ENCODE measurements around the gene GTF3C1.

GRCh38 chr16:27468941-27469531, 80.7 kb downstream of the GTF3C1 start:
- TF ChIP-seq, protein P1, sequence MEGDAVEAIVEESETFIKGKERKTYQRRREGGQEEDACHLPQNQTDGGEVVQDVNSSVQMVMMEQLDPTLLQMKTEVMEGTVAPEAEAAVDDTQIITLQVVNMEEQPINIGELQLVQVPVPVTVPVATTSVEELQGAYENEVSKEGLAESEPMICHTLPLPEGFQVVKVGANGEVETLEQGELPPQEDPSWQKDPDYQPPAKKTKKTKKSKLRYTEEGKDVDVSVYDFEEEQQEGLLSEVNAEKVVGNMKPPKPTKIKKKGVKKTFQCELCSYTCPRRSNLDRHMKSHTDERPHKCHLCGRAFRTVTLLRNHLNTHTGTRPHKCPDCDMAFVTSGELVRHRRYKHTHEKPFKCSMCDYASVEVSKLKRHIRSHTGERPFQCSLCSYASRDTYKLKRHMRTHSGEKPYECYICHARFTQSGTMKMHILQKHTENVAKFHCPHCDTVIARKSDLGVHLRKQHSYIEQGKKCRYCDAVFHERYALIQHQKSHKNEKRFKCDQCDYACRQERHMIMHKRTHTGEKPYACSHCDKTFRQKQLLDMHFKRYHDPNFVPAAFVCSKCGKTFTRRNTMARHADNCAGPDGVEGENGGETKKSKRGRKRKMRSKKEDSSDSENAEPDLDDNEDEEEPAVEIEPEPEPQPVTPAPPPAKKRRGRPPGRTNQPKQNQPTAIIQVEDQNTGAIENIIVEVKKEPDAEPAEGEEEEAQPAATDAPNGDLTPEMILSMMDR (IDR thresholded peaks at IDR 0.05; ENCODE audit: low read depth, low read length) = no peak
- TF ChIP-seq MAX (IDR thresholded peaks at IDR 0.05; ENCODE audit: low read depth, low read length) = no peak

Data from NB4 (cell line).